HepG2 (cell line): ENCODE measurements around the gene DCD.

Source experiments
- CCAR2 ChIP-seq: fragments of 200-400 bp; formaldehyde crosslinking; optimal IDR thresholded peaks from 2 replicates; pipeline ENCODE3; 2018; ENCODE audit warnings: low read depth, mild to moderate bottlenecking, low read length, moderate library complexity
- GTF2F1 ChIP-seq: fragments of 150-350 bp; IDR thresholded peaks from 2 replicates; pipeline ENCODE4 v1.6.1; 2014; ENCODE audit warnings: low read length
- MAX ChIP-seq: IDR thresholded peaks from 2 replicates; pipeline ENCODE4 v1.6.1; 2012; ENCODE audit warnings: inconsistent platforms
- POLR2A ChIP-seq, 2 experiments: IDR thresholded peaks; 2 replicates each; pipeline ENCODE4 v1.6.1; 2011; ENCODE audit warnings: low read depth in 2 of 2, low read length in 2 of 2, mild to moderate bottlenecking in 1 of 2, moderate library complexity in 1 of 2; ENCODE audit not compliant: insufficient read depth in 1 of 2
- SIN3A ChIP-seq: IDR thresholded peaks from 2 replicates; pipeline ENCODE4 v1.6.1; 2011; ENCODE audit warnings: low read depth, mild to moderate bottlenecking, control low read depth, low read length, borderline replicate concordance
- ZFX ChIP-seq: sonication (generic); formaldehyde crosslinking; IDR thresholded peaks from 2 replicates; pipeline ENCODE4 v1.4.0; 2020; ENCODE audit warnings: mild to moderate bottlenecking, low read depth, missing genetic modification reagents, moderate library complexity
- ZKSCAN8 ChIP-seq: IDR thresholded peaks from 2 replicates; pipeline ENCODE4 v1.6.1; 2016; ENCODE audit warnings: borderline replicate concordance, missing genetic modification reagents, missing compliant biosample characterization
- TF ChIP-seq, protein P1 (sequence below): sonication (generic); formaldehyde crosslinking; IDR thresholded peaks from 2 replicates; pipeline ENCODE4 v1.5.0; 2020; ENCODE audit warnings: mild to moderate bottlenecking, missing genetic modification reagents, moderate library complexity
- TF ChIP-seq, protein P2 (sequence below): sonication (generic); formaldehyde crosslinking; conservative IDR thresholded peaks from 2 replicates; pipeline ENCODE4 v1.4.0; 2020; ENCODE audit warnings: missing genetic modification reagents

DNA sequence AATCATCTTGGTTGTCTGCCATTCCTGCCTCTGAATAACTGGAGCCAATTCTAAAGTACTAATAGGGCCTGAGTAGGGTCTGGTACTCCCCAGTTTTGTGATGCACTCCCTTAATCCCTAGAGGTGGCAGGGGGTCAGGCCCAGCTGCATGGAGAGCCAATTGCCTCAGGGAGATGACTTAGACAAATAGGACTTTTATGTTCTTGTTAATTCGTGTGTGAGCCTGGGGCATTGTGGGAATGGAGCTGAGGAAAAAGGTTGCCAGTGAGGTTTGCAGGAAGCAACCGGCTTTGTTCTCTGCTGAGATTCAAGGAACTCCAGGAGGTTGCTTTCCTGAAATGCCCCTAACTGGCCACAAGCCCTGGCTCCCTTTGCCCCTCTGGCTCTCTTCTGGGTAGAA lies 6.8 kb upstream of the DCD start:
- TF ChIP-seq ZKSCAN8 (no peak), MAX (no peak), ZFX (CRISPR knock-in tag) (no peak), GTF2F1 (no peak), CCAR2 (no peak), POLR2A (IDR thresholded peaks at IDR 0.05; ENCODE audit: insufficient read depth in 1 of 2, low read depth in 2 of 2, low read length in 2 of 2) (no peak), SIN3A (no peak)
- TF ChIP-seq, protein P1, sequence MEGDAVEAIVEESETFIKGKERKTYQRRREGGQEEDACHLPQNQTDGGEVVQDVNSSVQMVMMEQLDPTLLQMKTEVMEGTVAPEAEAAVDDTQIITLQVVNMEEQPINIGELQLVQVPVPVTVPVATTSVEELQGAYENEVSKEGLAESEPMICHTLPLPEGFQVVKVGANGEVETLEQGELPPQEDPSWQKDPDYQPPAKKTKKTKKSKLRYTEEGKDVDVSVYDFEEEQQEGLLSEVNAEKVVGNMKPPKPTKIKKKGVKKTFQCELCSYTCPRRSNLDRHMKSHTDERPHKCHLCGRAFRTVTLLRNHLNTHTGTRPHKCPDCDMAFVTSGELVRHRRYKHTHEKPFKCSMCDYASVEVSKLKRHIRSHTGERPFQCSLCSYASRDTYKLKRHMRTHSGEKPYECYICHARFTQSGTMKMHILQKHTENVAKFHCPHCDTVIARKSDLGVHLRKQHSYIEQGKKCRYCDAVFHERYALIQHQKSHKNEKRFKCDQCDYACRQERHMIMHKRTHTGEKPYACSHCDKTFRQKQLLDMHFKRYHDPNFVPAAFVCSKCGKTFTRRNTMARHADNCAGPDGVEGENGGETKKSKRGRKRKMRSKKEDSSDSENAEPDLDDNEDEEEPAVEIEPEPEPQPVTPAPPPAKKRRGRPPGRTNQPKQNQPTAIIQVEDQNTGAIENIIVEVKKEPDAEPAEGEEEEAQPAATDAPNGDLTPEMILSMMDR (CRISPR knock-in tag): no peak
- TF ChIP-seq, protein P2, sequence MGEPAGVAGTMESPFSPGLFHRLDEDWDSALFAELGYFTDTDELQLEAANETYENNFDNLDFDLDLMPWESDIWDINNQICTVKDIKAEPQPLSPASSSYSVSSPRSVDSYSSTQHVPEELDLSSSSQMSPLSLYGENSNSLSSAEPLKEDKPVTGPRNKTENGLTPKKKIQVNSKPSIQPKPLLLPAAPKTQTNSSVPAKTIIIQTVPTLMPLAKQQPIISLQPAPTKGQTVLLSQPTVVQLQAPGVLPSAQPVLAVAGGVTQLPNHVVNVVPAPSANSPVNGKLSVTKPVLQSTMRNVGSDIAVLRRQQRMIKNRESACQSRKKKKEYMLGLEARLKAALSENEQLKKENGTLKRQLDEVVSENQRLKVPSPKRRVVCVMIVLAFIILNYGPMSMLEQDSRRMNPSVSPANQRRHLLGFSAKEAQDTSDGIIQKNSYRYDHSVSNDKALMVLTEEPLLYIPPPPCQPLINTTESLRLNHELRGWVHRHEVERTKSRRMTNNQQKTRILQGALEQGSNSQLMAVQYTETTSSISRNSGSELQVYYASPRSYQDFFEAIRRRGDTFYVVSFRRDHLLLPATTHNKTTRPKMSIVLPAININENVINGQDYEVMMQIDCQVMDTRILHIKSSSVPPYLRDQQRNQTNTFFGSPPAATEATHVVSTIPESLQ: no peak
